ENCODE data around the gene OR2B6.
"Not testable (repeated sequence)": the region's sequence is repeated elsewhere in the genome, so short reads cannot be mapped to it uniquely, and the experiment has no call there.

OR2B6 gene

GRCh38 chr6:27956941-27957340 is at the start of gene OR2B6:
Gene OR2B6, plus strand, starts transcription at chr6:27957241. Its CDS starts 0 bp downstream, at chr6:27957241.
- no peak for DNase-seq

DNA sequence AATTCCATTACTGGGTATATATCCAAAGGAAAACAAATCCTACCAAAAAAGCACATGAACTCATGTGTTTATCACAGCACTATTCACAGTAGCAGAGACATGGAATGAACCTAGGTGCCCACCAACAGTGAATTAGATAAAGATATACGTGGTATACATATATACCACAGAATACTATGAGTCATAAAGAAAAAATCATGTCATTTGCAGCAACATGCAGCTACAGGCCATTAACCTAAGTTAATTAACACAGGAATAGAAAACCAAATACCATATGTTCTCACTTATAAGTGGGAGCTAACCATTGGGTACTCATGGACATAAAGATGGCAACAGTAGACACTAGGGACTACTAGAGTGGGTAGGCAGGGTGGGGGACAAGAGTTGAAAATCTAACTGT is 49.0 kb upstream of the OR2B6 start:
- DNase-seq: no peak

DNA sequence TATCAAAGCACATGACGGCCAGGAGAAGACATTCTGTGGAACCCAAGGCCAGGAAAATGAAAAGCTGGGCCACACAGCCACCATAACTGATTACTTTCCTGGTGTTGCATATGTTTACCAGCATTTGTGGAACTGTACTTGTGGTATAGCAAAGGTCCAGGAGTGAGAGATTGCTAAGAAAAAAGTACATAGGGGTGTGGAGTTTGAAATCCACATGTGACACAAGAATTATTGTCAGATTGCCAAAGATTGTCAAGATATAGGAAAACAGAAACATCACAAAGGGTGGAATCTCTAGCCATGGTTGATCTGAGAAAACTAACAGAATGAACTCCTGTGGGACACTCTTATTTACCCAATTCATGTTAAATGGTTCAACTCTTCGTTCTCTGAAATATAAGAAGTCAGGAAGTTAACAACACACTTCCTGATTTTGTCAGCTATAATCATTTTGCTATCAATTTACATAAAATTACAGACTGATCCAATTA is 45.0 kb upstream of the OR2B6 start, which contains the start of gene OR2B2:
TSS of gene OR2B2 (minus strand) at position 441 of the 491 bp plus-strand sequence. CDS start at position 364, 77 bp downstream.
- DNase-seq: no peak

DNA sequence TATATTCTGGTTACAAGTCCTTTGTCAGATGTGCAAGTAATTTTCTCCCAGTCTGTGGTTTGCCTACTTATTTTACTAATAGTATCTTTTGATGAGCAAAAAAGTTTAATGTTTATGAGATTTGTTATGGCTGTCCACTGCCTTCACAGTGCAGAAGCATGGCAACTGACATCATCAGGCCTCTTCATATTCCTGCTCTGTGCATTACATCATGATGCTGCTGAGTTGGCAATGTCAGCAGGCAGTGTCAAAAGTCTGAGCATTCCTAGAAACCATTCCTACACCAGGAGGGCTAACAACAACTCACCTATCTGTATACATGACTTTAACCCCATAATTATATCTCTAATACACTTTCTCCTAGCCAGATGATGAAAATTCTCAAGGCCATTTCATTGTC is 34.1 kb upstream of the OR2B6 start:
- no peak for DNase-seq

GRCh38 chr6:27924179-27924578 is 32.9 kb upstream of the OR2B6 start:
- DNase-seq: no peak

- not testable (repeated sequence) for DNase-seq
Observed at GRCh38 chr6:27928041-27928440, 29.0 kb upstream of the OR2B6 start.

- DNase-seq: not testable (repeated sequence)
Observed at GRCh38 chr6:27929930-27930329, 27.1 kb upstream of the OR2B6 start.

- DNase-seq: no peak
Observed at GRCh38 chr6:27931209-27931608, 25.8 kb upstream of the OR2B6 start.

DNA sequence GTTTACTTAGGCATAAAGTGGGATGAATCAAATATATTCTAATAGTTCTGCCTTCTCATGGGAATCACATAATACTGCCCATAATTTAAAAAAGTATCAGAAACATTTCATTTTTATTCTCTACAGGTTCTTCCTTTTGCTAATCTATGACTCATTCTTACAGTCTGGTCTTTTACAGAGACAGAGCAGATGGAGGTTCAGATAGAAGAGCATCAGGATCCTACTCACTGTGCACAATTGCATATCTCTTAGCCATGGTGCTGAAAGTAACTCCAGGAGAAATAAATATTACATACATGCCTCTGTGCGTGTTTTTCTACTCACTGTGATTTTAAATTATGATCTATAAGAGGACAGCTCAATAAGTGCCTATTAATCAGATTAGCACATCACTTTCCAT is 16.3 kb upstream of the OR2B6 start:
- DNase-seq: no peak

DNA sequence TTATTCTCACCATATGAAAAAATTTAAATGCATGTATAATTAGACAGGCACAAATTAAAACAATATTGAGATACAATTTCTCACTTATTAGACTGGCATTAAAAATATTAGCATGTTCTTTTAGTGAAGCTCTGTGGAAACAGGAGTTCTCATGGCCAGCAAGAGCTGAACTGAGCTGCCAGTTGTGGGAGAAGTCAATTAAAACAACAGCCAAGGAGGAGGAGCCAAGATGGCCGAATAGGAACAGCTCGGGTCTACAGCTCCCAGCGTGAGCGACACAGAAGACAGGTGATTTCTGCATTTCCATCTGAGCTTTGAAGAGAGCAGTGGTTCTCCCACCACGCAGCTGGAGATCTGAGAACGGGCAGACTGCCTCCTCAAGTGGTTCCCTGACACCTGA is 14.0 kb upstream of the OR2B6 start:
- DNase-seq: not testable (repeated sequence)

DNA sequence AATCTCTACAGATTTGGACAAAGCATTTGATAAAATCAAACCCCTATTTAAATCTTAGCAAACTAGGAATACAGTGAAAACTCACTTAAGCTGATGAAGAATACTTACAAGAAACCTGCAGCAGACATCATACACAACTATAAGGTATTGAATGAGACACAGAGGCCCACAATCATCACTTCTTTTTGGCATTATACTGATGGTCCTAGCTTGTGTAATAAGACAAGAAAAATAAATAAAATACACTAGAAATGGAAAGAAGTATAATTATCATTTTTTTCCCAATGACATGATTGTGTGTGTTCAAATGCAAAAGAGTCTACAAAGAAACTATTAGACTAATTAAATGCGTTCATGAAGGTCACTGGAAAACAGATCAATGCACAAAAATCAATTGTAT is 8.8 kb upstream of the OR2B6 start:
- DNase-seq: no peak

- DNase-seq: no peak
Observed at GRCh38 chr6:27951040-27951439, 6.0 kb upstream of the OR2B6 start.

- DNase-seq: no peak
Observed at GRCh38 chr6:27957516-27957915, 475 bp downstream of the OR2B6 start.

- DNase-seq: no peak
Observed at GRCh38 chr6:27962506-27962905, 5.5 kb downstream of the OR2B6 start.

GRCh38 chr6:27966044-27966443 is 9.0 kb downstream of the OR2B6 start:
- no peak for DNase-seq

- DNase-seq: no peak
Observed at GRCh38 chr6:27966816-27967426, 9.9 kb downstream of the OR2B6 start.

DNA sequence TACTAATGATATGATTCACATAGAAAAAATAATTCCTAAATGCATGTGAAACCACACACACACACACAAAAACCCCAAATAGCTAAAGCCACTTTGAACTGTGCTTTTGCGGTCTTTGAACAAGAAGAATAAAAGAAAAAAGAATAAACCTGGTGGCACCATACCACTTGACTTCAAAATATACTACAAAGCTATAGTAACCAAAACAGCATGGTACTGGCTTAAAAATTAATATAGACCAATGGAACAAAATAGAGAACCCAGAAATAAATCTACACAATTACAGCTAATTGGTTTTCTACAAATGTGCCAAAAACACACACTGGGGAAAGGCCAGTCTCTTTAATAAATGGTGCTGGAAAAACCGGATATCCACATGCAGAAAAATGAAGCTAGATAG is 13.4 kb downstream of the OR2B6 start:
- DNase-seq: no peak

DNA sequence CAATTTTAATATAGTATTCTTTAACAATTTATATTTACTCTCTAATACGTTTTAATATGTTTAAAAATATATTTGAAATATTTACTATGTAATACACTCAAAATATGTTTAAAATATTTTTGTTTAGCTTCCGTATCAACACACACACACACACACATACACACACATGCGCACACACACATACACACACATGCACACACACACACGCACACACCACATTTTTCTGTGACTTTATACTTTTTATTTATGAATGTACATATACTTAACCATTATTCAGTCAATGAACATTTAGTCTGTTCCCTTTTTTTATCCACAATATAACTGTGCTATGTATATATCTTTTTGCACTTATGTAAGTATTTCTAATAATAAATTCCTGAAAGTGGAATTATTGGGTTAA is 15.7 kb downstream of the OR2B6 start:
- no peak for DNase-seq

- no peak for DNase-seq
Observed at GRCh38 chr6:27977387-27977786, 20.3 kb downstream of the OR2B6 start.

DNA sequence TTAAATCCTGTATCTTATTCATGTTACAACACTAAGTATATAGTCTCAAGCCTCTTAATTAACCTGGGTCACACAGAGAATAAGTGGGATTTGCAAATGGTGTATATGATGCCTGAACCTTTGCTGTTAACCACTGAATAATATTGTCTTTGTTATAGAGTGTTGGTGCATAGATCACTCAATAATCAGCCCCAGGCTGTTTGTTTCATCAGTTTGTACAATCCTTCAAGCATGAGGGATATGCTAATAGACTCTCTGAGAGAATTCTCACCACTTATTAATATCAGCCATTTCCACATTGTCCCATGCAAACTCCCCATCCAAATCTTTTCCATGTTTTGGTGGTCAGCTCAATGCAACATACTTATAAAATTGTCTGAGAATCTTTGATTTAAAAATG is 21.7 kb downstream of the OR2B6 start:
- DNase-seq: no peak

GRCh38 chr6:27980111-27980510 is 23.1 kb downstream of the OR2B6 start:
- DNase-seq: no peak

DNA sequence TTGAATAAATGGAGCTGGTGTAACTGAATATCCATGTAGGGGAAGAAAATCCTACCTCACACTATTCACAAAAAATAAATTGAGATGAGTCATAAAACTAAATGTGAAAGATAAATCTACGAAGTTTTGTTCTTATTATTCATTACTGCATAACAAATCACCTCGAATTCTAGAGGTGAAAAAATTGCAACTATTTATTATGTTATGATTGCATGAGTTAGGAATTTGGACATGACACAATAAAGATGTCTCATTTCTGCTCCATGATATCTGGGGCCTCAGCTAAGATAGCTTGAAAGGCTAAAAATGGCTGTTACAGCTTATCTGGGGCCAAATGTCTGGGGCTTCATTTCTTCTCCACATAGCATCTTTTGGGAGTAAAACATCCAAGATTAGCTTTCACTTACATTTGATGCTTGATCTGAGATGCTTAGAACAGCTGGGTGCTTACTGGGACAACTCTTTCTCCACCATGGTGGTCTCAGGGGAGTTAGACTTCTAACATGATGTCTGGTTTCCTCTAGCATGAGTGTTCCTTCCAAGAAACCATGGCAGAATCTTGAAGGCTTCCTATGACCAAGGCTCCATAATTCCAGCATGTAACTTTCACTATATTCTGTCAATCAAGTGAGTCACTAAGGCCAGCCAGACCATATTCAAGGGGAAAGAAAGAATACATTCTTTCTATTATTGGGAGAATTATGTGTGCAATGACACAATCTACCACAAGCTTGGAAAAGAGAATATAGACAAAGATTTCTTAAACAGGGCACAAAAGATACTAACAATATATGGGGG is 30.1 kb downstream of the OR2B6 start:
- no peak for DNase-seq

DNA sequence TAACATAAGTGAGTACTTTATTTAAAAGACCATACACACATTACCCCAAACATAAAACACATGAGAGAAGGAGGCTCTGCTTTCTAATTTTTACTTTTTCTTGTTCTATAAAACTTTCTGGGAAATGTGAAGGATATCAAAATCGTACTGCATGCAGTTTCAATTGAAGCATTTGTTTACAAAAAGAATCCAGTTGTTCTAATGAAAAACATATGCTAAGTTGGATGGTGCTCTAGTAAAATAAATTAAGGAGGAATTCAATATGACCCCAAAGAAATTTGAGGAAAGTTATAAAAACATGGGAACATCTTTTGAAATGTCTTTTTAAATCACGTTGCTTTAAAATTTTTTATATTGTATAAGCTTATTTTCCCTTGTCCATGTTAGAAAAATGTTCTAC is 37.6 kb downstream of the OR2B6 start:
- no peak for DNase-seq

DNA sequence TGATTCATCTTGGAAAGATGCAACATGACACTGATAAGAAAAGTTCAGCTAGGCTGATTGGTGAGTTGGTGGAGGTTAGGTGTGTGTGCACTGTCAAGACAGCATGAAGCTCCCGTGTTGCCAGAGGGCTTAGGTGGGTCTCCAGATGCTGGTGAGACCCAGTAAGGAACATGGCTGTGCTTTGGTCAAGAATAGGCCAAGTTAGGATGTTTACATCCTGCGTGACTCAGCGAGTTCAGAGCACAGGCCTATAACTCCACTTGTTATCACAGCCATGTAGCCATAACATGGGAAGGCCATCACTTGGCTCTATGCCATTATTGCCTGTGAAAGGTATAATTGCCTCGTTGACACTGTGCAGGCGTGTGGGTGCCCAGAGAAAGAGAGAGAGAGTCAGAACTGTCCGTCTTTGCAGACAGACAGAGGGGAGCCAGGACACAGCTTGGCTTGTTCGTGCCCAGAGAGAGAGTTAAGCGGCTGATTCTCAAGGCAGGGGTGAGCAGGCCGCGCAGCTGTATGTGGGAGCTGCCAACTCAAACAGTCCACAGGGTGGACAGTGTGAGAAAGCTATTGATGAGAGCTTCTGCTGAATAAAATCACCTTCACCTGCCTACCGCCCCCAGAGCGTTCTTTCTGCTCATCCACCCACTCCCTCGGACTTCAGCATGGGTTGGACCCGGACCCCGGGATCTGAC is 43.5 kb downstream of the OR2B6 start:
- no peak for DNase-seq
